ENCODE measurements around the gene ATOSA. TPM values are rescaled to one million over a fixed set of nuclear protein-coding genes. Genes with fewer than 3 reads are reported as not detected.

The ATOSA gene
- total and polyA plus RNA-seq, 7 donors, result 21.0 to 90.3 (median 50.1) TPM

DNA sequence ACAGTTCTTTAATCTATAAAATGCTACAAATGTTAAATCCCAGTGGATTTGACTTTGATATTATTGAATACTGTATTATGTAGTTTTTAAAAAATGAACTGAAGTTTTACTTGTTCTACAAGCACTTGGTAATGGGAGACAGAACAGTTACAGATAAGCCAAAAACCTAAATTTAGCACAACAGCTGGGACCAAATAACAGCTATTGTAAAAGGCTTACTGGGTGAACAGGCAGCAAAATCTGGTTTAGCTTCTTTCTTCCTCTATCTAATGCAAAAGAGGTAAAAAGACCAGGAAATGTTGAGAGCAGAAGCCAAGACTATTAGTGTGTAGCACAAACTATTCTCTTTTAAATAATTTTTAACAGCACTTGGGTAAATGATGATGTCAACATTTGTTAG lies 1.6 kb upstream of the ATOSA start:
- H3K27me3 ChIP-seq, result no peaks in the 10 kb centered on the region
- intact Hi-C loops (cut with DNase I), result loop anchor here (5.0 kb wide), 1 partner anchor 47 kb away; no protein-coding TSS in a partner anchor
- no peak for DNase-seq
- H3K27ac ChIP-seq, result peak overlapping the region in 3 of 4 donors; percentile 98 to 100 (median 98)
- H3K4me3 ChIP-seq, result no peak overlapping the region
- H3K9me3 ChIP-seq, result no peaks in the 10 kb centered on the region
- TF ChIP-seq EP300 (IDR thresholded peaks at IDR 0.05) (no peak), POLR2A (IDR thresholded peaks at IDR 0.05) (no peak), POLR2AphosphoS5 (IDR thresholded peaks at IDR 0.05) (no peak)
- TF ChIP-seq, protein P1, sequence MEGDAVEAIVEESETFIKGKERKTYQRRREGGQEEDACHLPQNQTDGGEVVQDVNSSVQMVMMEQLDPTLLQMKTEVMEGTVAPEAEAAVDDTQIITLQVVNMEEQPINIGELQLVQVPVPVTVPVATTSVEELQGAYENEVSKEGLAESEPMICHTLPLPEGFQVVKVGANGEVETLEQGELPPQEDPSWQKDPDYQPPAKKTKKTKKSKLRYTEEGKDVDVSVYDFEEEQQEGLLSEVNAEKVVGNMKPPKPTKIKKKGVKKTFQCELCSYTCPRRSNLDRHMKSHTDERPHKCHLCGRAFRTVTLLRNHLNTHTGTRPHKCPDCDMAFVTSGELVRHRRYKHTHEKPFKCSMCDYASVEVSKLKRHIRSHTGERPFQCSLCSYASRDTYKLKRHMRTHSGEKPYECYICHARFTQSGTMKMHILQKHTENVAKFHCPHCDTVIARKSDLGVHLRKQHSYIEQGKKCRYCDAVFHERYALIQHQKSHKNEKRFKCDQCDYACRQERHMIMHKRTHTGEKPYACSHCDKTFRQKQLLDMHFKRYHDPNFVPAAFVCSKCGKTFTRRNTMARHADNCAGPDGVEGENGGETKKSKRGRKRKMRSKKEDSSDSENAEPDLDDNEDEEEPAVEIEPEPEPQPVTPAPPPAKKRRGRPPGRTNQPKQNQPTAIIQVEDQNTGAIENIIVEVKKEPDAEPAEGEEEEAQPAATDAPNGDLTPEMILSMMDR (IDR thresholded peaks at IDR 0.05), result no peak
- H3K36me3 ChIP-seq, result peaks cover 0 to 16% (median 3%) of the 10 kb centered on the region in 4 donors
- H3K4me1 ChIP-seq, result peaks cover 0 to 31% (median 25%) of the 10 kb centered on the region in 4 donors

DNA sequence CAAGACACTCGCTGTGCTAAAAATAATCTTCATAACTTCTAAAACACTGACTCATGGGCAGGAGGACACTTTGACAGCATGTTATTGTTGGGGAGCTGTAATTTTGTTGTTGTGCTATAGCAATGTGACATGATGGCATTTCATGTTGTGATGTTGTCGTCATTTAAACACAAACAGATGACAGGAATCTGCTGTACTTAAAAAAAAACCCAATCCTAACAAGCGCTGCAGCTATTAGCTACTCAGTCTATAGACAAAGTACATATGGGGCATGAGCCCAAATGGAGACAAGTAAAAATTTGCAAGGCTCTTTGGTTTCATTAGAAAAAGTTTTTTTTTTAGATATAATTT lies 828 bp upstream of the ATOSA start:
- H3K27ac ChIP-seq, result peak overlapping the region; percentile 89 to 100 (median 98)
- 42 to 57% methylated on average over 3 of the region's 3 CpGs for WGBS, 2 donors

DNA sequence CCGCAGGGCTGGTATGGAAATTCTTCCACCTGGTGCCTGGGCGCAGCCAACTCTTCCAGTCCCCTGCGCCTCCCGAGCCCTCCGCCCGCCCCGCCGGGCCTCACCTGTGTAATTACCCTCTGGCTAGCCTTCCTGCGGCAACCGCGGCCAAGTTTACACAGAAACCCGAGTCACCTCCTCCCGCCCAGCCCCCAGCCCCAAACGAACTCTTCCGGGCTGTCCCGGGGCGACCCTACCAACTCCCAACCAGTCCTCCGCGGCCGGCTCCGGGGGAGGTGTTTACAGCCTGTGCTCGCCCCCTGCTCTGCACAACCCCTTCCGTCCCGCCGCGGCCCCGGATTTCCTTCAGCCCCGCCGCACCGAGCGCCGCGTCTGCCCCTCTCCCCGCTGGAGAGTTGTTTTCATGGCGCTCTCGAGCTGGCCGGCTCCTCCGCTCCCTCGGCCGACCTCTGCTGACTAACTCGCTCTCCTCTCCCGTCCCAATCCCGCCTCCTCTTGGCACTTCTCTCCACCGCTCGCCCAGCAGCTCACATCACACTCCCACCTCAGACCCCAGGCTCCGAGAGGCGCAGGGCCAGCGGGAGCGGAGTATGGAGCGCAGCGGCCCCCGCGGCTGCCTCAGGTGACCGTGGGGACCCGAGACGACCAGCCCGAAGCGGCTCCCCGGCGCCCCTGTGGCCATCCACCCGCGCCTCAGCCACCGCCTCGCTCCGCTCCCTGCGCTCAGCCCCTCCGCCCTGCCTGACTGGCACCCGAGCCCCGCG lies 538 bp downstream of the ATOSA start:
- intact Hi-C loops (cut with DNase I), result loop anchor here (1.0 to 2.0 kb wide), 3 partner anchors 26 to 150 kb away; partner anchors contain the start of gene MYO5A
- peaks cover 0 to 52% (median 41%) of the 10 kb centered on the region in 4 donors for H3K4me1 ChIP-seq
- H3K27ac ChIP-seq, result peak overlapping the region; percentile 89 to 100 (median 98)
- H3K9me3 ChIP-seq, result no peaks in the 10 kb centered on the region
- H3K27me3 ChIP-seq, result no peaks in the 10 kb centered on the region
- peak overlapping the region; percentile 66 to 98 (median 93) for H3K4me3 ChIP-seq
- 1% methylated on average over 70 of the region's 70 CpGs for WGBS, 2 donors
- peaks cover 0 to 32% (median 5%) of the 10 kb centered on the region in 4 donors for H3K36me3 ChIP-seq
- TF ChIP-seq, protein P1 (IDR thresholded peaks at IDR 0.05), result no peak
- TF ChIP-seq POLR2AphosphoS5 (IDR thresholded peaks at IDR 0.05) (peak in 2 of 4 donors; percentile 3 to 31), EP300 (IDR thresholded peaks at IDR 0.05) (peak in 1 of 4 donors; percentile 10), POLR2A (IDR thresholded peaks at IDR 0.05) (no peak)
- DNase-seq, result peak; percentile 87

More for the DNA sequence above, 828 bp upstream of the ATOSA start:
- intact Hi-C loops (cut with DNase I), result loop anchor here (5.0 kb wide), 1 partner anchor 47 kb away; no protein-coding TSS in a partner anchor
- Histone ChIP-seq H3K9me3 (no peaks in the 10 kb centered on the region), H3K4me3 (peak overlapping the region; percentile 66 to 98 (median 93)), H3K4me1 (peaks cover 0 to 39% (median 31%) of the 10 kb centered on the region in 4 donors), H3K36me3 (peaks cover 0 to 23% (median 3%) of the 10 kb centered on the region in 4 donors), H3K27me3 (no peaks in the 10 kb centered on the region)
- DNase-seq, result no peak
- TF ChIP-seq EP300 (IDR thresholded peaks at IDR 0.05), result no peak
- TF ChIP-seq POLR2AphosphoS5 (IDR thresholded peaks at IDR 0.05), result peak in 1 of 4 donors; percentile 35
- no peak for TF ChIP-seq POLR2A (IDR thresholded peaks at IDR 0.05)

DNA sequence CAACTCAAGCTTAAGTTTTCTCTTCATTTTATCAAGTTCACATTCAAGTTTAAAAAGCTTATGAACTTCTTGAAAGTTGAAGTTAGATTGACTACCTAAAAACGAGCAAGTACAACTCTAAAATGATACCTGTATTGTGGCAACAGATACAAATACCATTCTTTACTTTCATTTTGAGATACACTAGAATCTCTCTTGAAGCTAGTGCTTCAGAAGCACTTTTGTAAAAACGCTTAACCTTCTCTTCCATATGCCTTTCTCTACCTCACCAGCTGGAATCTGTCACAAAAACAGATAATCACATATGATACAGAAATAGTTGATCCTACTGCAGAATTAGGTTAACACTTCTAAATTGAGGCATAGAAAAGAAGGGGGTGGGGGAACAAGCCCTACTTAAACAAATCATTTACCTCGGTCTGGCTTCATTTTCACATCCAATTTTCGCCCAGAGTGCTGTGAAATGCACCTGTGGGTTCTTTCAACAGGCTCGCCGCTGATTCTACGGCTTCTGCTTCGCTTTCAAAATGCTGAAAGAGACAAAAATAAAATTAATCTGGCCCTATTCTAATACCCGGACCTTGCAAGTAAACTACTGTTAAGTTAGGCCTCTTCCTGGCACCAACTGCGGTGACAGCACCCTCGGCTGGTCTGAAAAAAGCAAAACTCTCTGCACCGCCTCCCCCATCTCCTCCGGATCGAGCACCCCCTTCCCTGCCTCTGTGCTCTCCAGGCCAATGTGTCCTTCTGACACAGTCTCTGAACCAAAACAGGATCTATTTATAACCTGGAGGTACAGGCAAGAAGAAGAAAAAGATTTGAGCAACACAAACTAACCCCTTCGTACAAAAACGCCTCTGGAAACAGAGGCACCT lies 1.4 kb downstream of the ATOSA start:
- Histone ChIP-seq H3K9me3 (no peaks in the 10 kb centered on the region), H3K4me3 (peak overlapping the region; percentile 66 to 98 (median 93)), H3K4me1 (peaks cover 0 to 60% (median 44%) of the 10 kb centered on the region in 4 donors), H3K27ac (peak overlapping the region; percentile 89 to 100 (median 98)), H3K36me3 (peaks cover 0 to 40% (median 5%) of the 10 kb centered on the region in 4 donors), H3K27me3 (no peaks in the 10 kb centered on the region)
- 1 to 2% methylated on average over 16 of the region's 16 CpGs for WGBS, 2 donors
- DNase-seq, result peak; percentile 84
- TF ChIP-seq, protein P1 (IDR thresholded peaks at IDR 0.05), result no peak
- peak in 1 of 4 donors; percentile 9 for TF ChIP-seq POLR2AphosphoS5 (IDR thresholded peaks at IDR 0.05)
- intact Hi-C loops (cut with DNase I), result loop anchor here (2.0 kb wide), 2 partner anchors 25 to 149 kb away; partner anchors contain the start of gene MYO5A
